K562 (cell line): ENCODE results near the gene BIN1. TPM values are rescaled to one million over a fixed set of nuclear protein-coding genes. Genes with fewer than 3 reads are reported as not detected.
A peak's percentile ranks its signal among the peaks of the same experiment; 100 is the strongest.

Source experiments
- CHCHD3 ChIP-seq: fragments of 250-450 bp; sonication (Bioruptor Pico); IDR thresholded peaks from 2 replicates; pipeline ENCODE4 v2.1.2; 2022; ENCODE audit warnings: mild to moderate bottlenecking
- CLOCK ChIP-seq: fragments of 250-450 bp; sonication (Bioruptor Pico); IDR thresholded peaks from 2 replicates; pipeline ENCODE4 v1.4.0; 2020; ENCODE audit warnings: mild to moderate bottlenecking, moderate library complexity, borderline replicate concordance
- E2F1 ChIP-seq: sonication (generic); formaldehyde crosslinking; IDR thresholded peaks from 2 replicates; pipeline ENCODE4 v1.8.1; 2023; ENCODE audit warnings: mild to moderate bottlenecking, missing genetic modification reagents, moderate library complexity
- E2F6 ChIP-seq, 2 experiments: IDR thresholded peaks; 2 replicates each; pipeline ENCODE4 v1.6.1; 2011; ENCODE audit warnings: borderline replicate concordance in 1 of 2, control low read depth in 1 of 2, low read depth in 1 of 2, low read length in 1 of 2, mild to moderate bottlenecking in 1 of 2, mixed read lengths in 1 of 2, moderate library complexity in 1 of 2; ENCODE audit not compliant: insufficient read depth in 1 of 2, insufficient read length in 1 of 2, poor library complexity in 1 of 2, severe bottlenecking in 1 of 2; ENCODE audit errors: extremely low read depth in 1 of 2
- FOSL1 ChIP-seq: fragments of 200-800 bp; sonication (Bioruptor generic); conservative IDR thresholded peaks from 2 replicates; pipeline ENCODE4 v1.6.1; 2016; ENCODE audit warnings: missing genetic modification characterization, missing compliant biosample characterization
- FOXJ2 ChIP-seq: fragments of 200-800 bp; sonication (Bioruptor generic); IDR thresholded peaks from 2 replicates; pipeline ENCODE4 v1.6.1; 2016; ENCODE audit warnings: missing genetic modification characterization, missing compliant biosample characterization
- HMGN3 ChIP-seq: IDR thresholded peaks from 2 replicates; pipeline ENCODE4 v1.6.1; 2011; ENCODE audit warnings: borderline replicate concordance, low read depth, mild to moderate bottlenecking, mixed read lengths, low read length; ENCODE audit not compliant: insufficient read length; ENCODE audit errors: extremely low read depth
- NCOA1 ChIP-seq: fragments of 450-650 bp; IDR thresholded peaks from 2 replicates; pipeline ENCODE4 v1.6.1; 2016; ENCODE audit warnings: low read depth
- NCOA2 ChIP-seq, 2 experiments: fragments of 450-650 bp; IDR thresholded peaks; 2 replicates each; pipeline ENCODE4 v1.6.1; 2018; ENCODE audit warnings: mild to moderate bottlenecking in 2 of 2, moderate library complexity in 1 of 2; ENCODE audit not compliant: partially characterized antibody in 2 of 2
- NFATC3 ChIP-seq: fragments of 450-650 bp; IDR thresholded peaks from 2 replicates; pipeline ENCODE4 v1.6.1; 2017; ENCODE audit warnings: mild to moderate bottlenecking
- NFIX ChIP-seq: fragments of 250-450 bp; sonication (Bioruptor Pico); IDR thresholded peaks from 2 replicates; pipeline ENCODE4 v1.4.0; 2020; ENCODE audit warnings: low read depth, mild to moderate bottlenecking, moderate library complexity
- PBX2 ChIP-seq, 2 experiments: IDR thresholded peaks in 1 of 2; conservative IDR thresholded peaks in 1 of 2; 2 replicates each; pipeline ENCODE4 v1.6.1; 2016; ENCODE audit warnings: low read depth in 2 of 2, mild to moderate bottlenecking in 1 of 2, missing compliant biosample characterization in 1 of 2, missing genetic modification characterization in 1 of 2, moderate library complexity in 1 of 2
- PHTF2 ChIP-seq: fragments of 250-450 bp; sonication (Bioruptor Pico); IDR thresholded peaks from 2 replicates; pipeline ENCODE4 v1.5.0; 2021; ENCODE audit warnings: mild to moderate bottlenecking
- ZEB2 ChIP-seq: fragments of 450-650 bp; IDR thresholded peaks from 2 replicates; pipeline ENCODE4 v1.6.1; 2016
- ZNF133 ChIP-seq: fragments of 250-450 bp; sonication (Bioruptor Pico); IDR thresholded peaks from 2 replicates; pipeline ENCODE4 v1.4.0; 2020; ENCODE audit warnings: mild to moderate bottlenecking
- ZNF431 ChIP-seq: sonication (generic); formaldehyde crosslinking; IDR thresholded peaks from 2 replicates; pipeline ENCODE4 v1.8.0; 2022; ENCODE audit warnings: mild to moderate bottlenecking, missing genetic modification reagents
- polyA plus RNA-seq, 8 experiments: library from polyadenylated mRNA; depleted of rRNA in 4 of 8; stranded (reverse) in 5 of 8; unstranded in 3 of 8; fragments of >200 nt; fragmentation: Nextera tagmentation in 2 of 8; fragmentation: Illumina TruSeq in 1 of 8; extraction: Ambion mirVana in 2 of 8; extraction: Trizol in 1 of 8; gene quantifications; 2 replicates each; pipeline versions ENCODE4 v1.2.1 to v1.2.3, GENCODE V29; 2011 to 2014; ENCODE audit warnings: inconsistent platforms in 1 of 8, missing spikeins in 1 of 8
- total RNA-seq, 7 experiments: library from RNA; depleted of rRNA in 6 of 7; stranded (reverse); fragments of >200 nt in 6 of 7; fragmentation: Illumina TruSeq in 2 of 7; extraction: Trizol in 2 of 7; gene quantifications; 2 replicates each; pipeline versions ENCODE4 v1.2.1 to v1.2.3, GENCODE V29; 2011 to 2021; ENCODE audit warnings: low replicate concordance in 1 of 7
- TF ChIP-seq, protein P1 (sequence below): fragments of 250-450 bp; sonication (Bioruptor Pico); IDR thresholded peaks from 2 replicates; pipeline ENCODE4 v1.6.1; 2021; ENCODE audit warnings: mild to moderate bottlenecking
- TF ChIP-seq, protein P2 (sequence below): fragments of 450-650 bp; formaldehyde crosslinking; IDR thresholded peaks from 2 replicates; pipeline ENCODE4 v1.4.0; 2020; ENCODE audit warnings: mild to moderate bottlenecking, moderate library complexity

The BIN1 gene
- total and polyA plus RNA-seq, 9 of the 15 experiments (the other 6 are each of a cell fraction or from before 2014, with no cell fraction given), result 0.04 to 2.8 (median 0.79) TPM; not detected in 1

DNA sequence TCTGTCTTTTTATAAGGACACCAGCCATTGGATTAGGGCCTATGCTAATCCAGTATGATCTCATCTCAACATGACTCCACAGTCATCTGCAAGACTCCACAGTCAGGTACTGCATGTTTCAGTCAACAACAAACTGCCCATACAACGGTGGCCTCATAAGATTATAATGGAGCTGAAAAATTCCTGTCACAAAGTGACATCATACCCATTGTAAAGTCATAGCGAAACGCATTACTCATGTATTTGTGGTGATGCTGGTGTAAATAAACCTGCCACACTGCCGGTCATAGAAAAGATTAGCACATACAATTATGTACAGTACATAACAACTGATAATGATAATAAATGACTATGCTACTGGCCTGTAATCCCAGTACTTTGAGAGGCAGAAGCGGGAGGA is 106.0 kb downstream of the BIN1 start (continued):
- TF ChIP-seq PHTF2 (no peak), ZEB2 (0 out of 2 replicates have a peak, but pooled peaks have one; percentile 16), FOXJ2 (peak; percentile 77), CHCHD3 (CRISPR knock-in tag) (no peak), CLOCK (CRISPR knock-in tag) (no peak), E2F1 (no peak), ZNF431 (CRISPR knock-in tag) (no peak), FOSL1 (tag) (peak; percentile 76), E2F6 (IDR thresholded peaks at IDR 0.05; ENCODE audit: borderline replicate concordance in 1 of 2, extremely low read depth in 1 of 2, insufficient read depth in 1 of 2, insufficient read length in 1 of 2, low read depth in 1 of 2, low read length in 1 of 2, poor library complexity in 1 of 2, severe bottlenecking in 1 of 2) (no peak), NCOA2 (IDR thresholded peaks at IDR 0.05; ENCODE audit: partially characterized antibody in 2 of 2) (no peak), NCOA1 (no peak), HMGN3 (no peak), NFATC3 (no peak), ZNF133 (CRISPR knock-in tag) (no peak), NFIX (CRISPR knock-in tag) (no peak), PBX2 (CRISPR knock-in tag; IDR thresholded peaks at IDR 0.05; ENCODE audit: low read depth) (no peak), PBX2 (tag; conservative IDR thresholded peaks at IDR 0.05; ENCODE audit: low read depth) (peak; percentile 92)
- TF ChIP-seq, protein P1, sequence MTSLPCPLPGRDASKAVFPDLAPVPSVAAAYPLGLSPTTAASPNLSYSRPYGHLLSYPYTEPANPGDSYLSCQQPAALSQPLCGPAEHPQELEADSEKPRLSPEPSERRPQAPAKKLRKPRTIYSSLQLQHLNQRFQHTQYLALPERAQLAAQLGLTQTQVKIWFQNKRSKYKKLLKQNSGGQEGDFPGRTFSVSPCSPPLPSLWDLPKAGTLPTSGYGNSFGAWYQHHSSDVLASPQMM (CRISPR knock-in tag), result no peak
- TF ChIP-seq, protein P2, sequence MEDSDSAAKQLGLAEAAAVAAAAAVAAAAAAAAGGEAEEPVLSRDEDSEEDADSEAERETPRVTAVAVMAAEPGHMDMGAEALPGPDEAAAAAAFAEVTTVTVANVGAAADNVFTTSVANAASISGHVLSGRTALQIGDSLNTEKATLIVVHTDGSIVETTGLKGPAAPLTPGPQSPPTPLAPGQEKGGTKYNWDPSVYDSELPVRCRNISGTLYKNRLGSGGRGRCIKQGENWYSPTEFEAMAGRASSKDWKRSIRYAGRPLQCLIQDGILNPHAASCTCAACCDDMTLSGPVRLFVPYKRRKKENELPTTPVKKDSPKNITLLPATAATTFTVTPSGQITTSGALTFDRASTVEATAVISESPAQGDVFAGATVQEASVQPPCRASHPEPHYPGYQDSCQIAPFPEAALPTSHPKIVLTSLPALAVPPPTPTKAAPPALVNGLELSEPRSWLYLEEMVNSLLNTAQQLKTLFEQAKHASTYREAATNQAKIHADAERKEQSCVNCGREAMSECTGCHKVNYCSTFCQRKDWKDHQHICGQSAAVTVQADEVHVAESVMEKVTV (CRISPR knock-in tag), result no peak
